Hematopoietic multipotent progenitor cell (in vitro differentiated cells): ENCODE data around the gene RGS6. TPM values are rescaled to one million over a fixed set of nuclear protein-coding genes. Genes with fewer than 3 reads are reported as not detected.

Experiments used
- DNase-seq, 3 donors: peaks; one replicate each; pipeline ENCODE4 v3.0.0-alpha.2; 2011 to 2015; ENCODE audit warnings: low read depth in 2 of 3, low spot score in 2 of 3
- total RNA-seq: library from RNA; depleted of rRNA; stranded (reverse); fragments of >200 nt; gene quantifications from one replicate; pipeline ENCODE4 v1.2.3, GENCODE V29; 2012

Gene RGS6
- total RNA-seq, 1 donor, result 0.54 TPM

- peak; percentile 50 to 90 (median 75) for DNase-seq
Observed at GRCh38 chr14:72516936-72517700, 584.9 kb downstream of the RGS6 start.

- DNase-seq, result no peak
Observed at GRCh38 chr14:72517736-72518135, 585.5 kb downstream of the RGS6 start.

GRCh38 chr14:72518809-72519377 is 586.7 kb downstream of the RGS6 start:
- peak in 2 of 3 donors; percentile 85 to 93 for DNase-seq

GRCh38 chr14:72519543-72519942 is 587.3 kb downstream of the RGS6 start:
- peak in 1 of 3 donors; percentile 31 for DNase-seq

GRCh38 chr14:72521045-72521444 is 588.8 kb downstream of the RGS6 start:
- no peak for DNase-seq

- no peak for DNase-seq
Observed at GRCh38 chr14:72521968-72522741, 589.9 kb downstream of the RGS6 start.

GRCh38 chr14:72522847-72523246 is 590.6 kb downstream of the RGS6 start:
- no peak for DNase-seq

- DNase-seq, result no peak
Observed at GRCh38 chr14:72523424-72524294, 591.4 kb downstream of the RGS6 start.

- DNase-seq, result no peak
Observed at GRCh38 chr14:72524295-72524629, 592.0 kb downstream of the RGS6 start.

GRCh38 chr14:72525087-72525915 is 593.1 kb downstream of the RGS6 start:
- DNase-seq, result no peak

- DNase-seq, result no peak
Observed at GRCh38 chr14:72527591-72527990, 595.4 kb downstream of the RGS6 start.

GRCh38 chr14:72528059-72528862 is 596.0 kb downstream of the RGS6 start:
- DNase-seq, result no peak

- DNase-seq, result no peak
Observed at GRCh38 chr14:72528863-72529175, 596.6 kb downstream of the RGS6 start.

GRCh38 chr14:72532686-72533454 is 600.6 kb downstream of the RGS6 start:
- DNase-seq, result no peak

- DNase-seq, result peak in 2 of 3 donors; percentile 55 to 81
Observed at GRCh38 chr14:72535485-72535884, 603.3 kb downstream of the RGS6 start.

GRCh38 chr14:72538387-72538786 is 606.2 kb downstream of the RGS6 start:
- no peak for DNase-seq

GRCh38 chr14:72539661-72540315 is 607.6 kb downstream of the RGS6 start:
- DNase-seq, result no peak

GRCh38 chr14:72540836-72541235 is 608.6 kb downstream of the RGS6 start:
- no peak for DNase-seq
